ENCODE results near the gene MPL.

DNA sequence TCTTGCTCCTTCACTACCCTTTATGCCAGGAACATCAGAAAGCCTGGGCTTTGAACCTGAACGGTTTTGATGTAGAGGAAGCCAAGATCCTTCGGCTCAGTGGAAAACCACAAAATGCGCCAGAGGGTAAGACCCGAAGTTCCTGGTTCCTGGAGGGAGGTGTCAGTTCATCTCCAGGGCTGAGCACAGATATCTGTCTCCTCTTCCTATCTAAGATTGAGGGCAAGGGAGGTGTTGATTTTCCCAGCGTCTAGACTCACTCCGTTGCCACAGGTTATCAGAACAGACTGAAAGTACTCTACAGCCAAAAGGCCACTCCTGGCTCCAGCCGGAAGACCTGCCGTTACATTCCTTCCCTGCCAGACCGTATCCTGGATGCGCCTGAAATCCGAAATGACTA, 22.1 kb downstream of the MPL start:
- no peak for TF ChIP-seq CTCF (IDR thresholded peaks at IDR 0.05)
- TF ChIP-seq POLR2A (IDR thresholded peaks at IDR 0.05): no peak
- no peak for TF ChIP-seq POLR2AphosphoS5 (IDR thresholded peaks at IDR 0.05)
- no peak for TF ChIP-seq EP300 (IDR thresholded peaks at IDR 0.05)
